ENCODE data around the gene KRT72.

- no peak for TF ChIP-seq CTCF (IDR thresholded peaks at IDR 0.05)
- no peak for TF ChIP-seq POLR2AphosphoS5 (IDR thresholded peaks at IDR 0.05)
- TF ChIP-seq POLR2A (IDR thresholded peaks at IDR 0.05; ENCODE audit: low read depth): no peak
- TF ChIP-seq EP300 (IDR thresholded peaks at IDR 0.05): no peak
These were observed 30.0 kb upstream of the KRT72 start for GRCh38 chr12:52631264-52631663.

Data from esophagus muscularis mucosa (tissue), 4 donors.